Liver (tissue), 9 donors: ENCODE results near the gene PGBD5. TPM values are rescaled to one million over a fixed set of nuclear protein-coding genes. Genes with fewer than 3 reads are reported as not detected.

Experiments used
- DNase-seq: peaks from one replicate; pipeline ENCODE4 v3.0.0-alpha.2; 2017; ENCODE audit warnings: low spot score
- H3K27ac ChIP-seq, 2 donors: one replicate each; pipeline ENCODE4 v1.7.0; 2013; ENCODE audit warnings: inconsistent platforms in 2 of 2, low read length in 2 of 2, control low read depth in 1 of 2, low read depth in 1 of 2, mild to moderate bottlenecking in 1 of 2
- H3K27me3 ChIP-seq, 4 donors: one replicate each; pipeline versions ENCODE4 v1.6.1 to v1.7.0; 2013; ENCODE audit warnings: low read length in 3 of 4, inconsistent platforms in 1 of 4, mild to moderate bottlenecking in 1 of 4, moderate library complexity in 1 of 4; ENCODE audit not compliant: control insufficient read depth in 4 of 4, insufficient read depth in 4 of 4
- H3K36me3 ChIP-seq, 4 donors: one replicate each; pipeline versions ENCODE4 v1.6.1 to v1.7.0; 2013; ENCODE audit warnings: low read length in 3 of 4, mild to moderate bottlenecking in 3 of 4, low read depth in 1 of 4, moderate library complexity in 1 of 4; ENCODE audit not compliant: control insufficient read depth in 4 of 4, insufficient read depth in 3 of 4
- H3K4me1 ChIP-seq, 4 donors: one replicate each; pipeline versions ENCODE4 v1.6.1 to v1.7.0; 2013; ENCODE audit warnings: low read length in 3 of 4, mild to moderate bottlenecking in 3 of 4, moderate library complexity in 1 of 4; ENCODE audit not compliant: control insufficient read depth in 4 of 4, insufficient read depth in 4 of 4
- H3K4me3 ChIP-seq, 3 donors: one replicate each; pipeline versions ENCODE4 v1.6.1 to v1.7.0; 2013; ENCODE audit warnings: low read length in 3 of 3, control low read depth in 1 of 3, low read depth in 1 of 3, mild to moderate bottlenecking in 1 of 3
- H3K9ac ChIP-seq, 2 donors: one replicate each; pipeline ENCODE4 v1.7.0; 2013; ENCODE audit warnings: low read length in 2 of 2, mild to moderate bottlenecking in 2 of 2, moderate library complexity in 2 of 2, control low read depth in 1 of 2, low read depth in 1 of 2
- H3K9me3 ChIP-seq, 4 donors: one replicate each; pipeline versions ENCODE4 v1.6.1 to v1.7.0; 2013; ENCODE audit warnings: low read length in 3 of 4; ENCODE audit not compliant: control insufficient read depth in 4 of 4
- EGR1 ChIP-seq, 2 donors: IDR thresholded peaks; 2 replicates each; pipeline ENCODE4 v1.6.1; 2016 to 2018; ENCODE audit warnings: antibody characterized with exemption in 2 of 2, low read depth in 2 of 2
- FOXA1 ChIP-seq: IDR thresholded peaks from 2 replicates; pipeline ENCODE4 v1.6.1; 2016; ENCODE audit warnings: antibody characterized with exemption
- FOXA2 ChIP-seq: IDR thresholded peaks from 2 replicates; pipeline ENCODE4 v1.6.1; 2016; ENCODE audit warnings: antibody characterized with exemption
- GABPA ChIP-seq, 2 donors: IDR thresholded peaks in 1 of 2; conservative IDR thresholded peaks in 1 of 2; 2 replicates each; pipeline ENCODE4 v1.6.1; 2016; ENCODE audit warnings: antibody characterized with exemption in 2 of 2, mild to moderate bottlenecking in 1 of 2, moderate library complexity in 1 of 2
- HNF4A ChIP-seq, 2 donors: conservative IDR thresholded peaks; 2 replicates each; pipeline ENCODE4 v1.6.1; 2016; ENCODE audit warnings: antibody characterized with exemption in 2 of 2, mild to moderate bottlenecking in 2 of 2
- HNF4G ChIP-seq: IDR thresholded peaks from 2 replicates; pipeline ENCODE4 v1.6.1; 2016; ENCODE audit warnings: antibody characterized with exemption
- JUND ChIP-seq, 2 donors: IDR thresholded peaks; 2 replicates each; pipeline ENCODE4 v1.6.1; 2016; ENCODE audit warnings: antibody characterized with exemption in 2 of 2
- NR2F2 ChIP-seq: IDR thresholded peaks from 2 replicates; pipeline ENCODE4 v1.6.1; 2016; ENCODE audit warnings: antibody characterized with exemption
- RAD21 ChIP-seq, 2 donors: IDR thresholded peaks; 2 replicates each; pipeline ENCODE4 v1.6.1; 2016; ENCODE audit warnings: antibody characterized with exemption in 2 of 2, mild to moderate bottlenecking in 2 of 2
- RXRA ChIP-seq, 2 donors: IDR thresholded peaks; 2 replicates each; pipeline ENCODE4 v1.6.1; 2017 to 2018; ENCODE audit warnings: antibody characterized with exemption in 2 of 2, mild to moderate bottlenecking in 1 of 2
- SP1 ChIP-seq: IDR thresholded peaks from 2 replicates; pipeline ENCODE4 v1.6.1; 2018; ENCODE audit warnings: antibody characterized with exemption, mild to moderate bottlenecking
- TAF1 ChIP-seq: conservative IDR thresholded peaks from 2 replicates; pipeline ENCODE4 v1.6.1; 2016; ENCODE audit warnings: antibody characterized with exemption, mild to moderate bottlenecking
- YY1 ChIP-seq: IDR thresholded peaks from 2 replicates; pipeline ENCODE4 v1.6.1; 2016; ENCODE audit warnings: antibody characterized with exemption, mild to moderate bottlenecking
- WGBS: extraction: QIAGEN DNeasy Blood & Tissue Kit; methylation state at CpG from one replicate; pipeline ENCODE4 v1.1.7; 2013; 5-methylcytosine and 5-hydroxymethylcytosine counted together
- polyA plus RNA-seq, 2 donors: library from polyadenylated mRNA; stranded (reverse) in 1 of 2; unstranded in 1 of 2; fragments of 200-250 nt in 1 of 2; fragments of >200 nt in 1 of 2; fragmentation: Nextera tagmentation in 1 of 2; extraction: Ambion mirVana in 1 of 2; gene quantifications; one replicate each; pipeline versions ENCODE4 v1.2.1 to v1.2.3, GENCODE V29; 2013 to 2015
- total RNA-seq, 2 donors: library from RNA; depleted of rRNA; stranded (reverse); fragments of >200 nt; gene quantifications; one replicate each; pipeline ENCODE4 v1.2.3, GENCODE V29; 2014
- TF ChIP-seq, protein P1 (sequence below): IDR thresholded peaks from 2 replicates; pipeline ENCODE4 v1.6.1; 2016; ENCODE audit warnings: antibody characterized with exemption
- TF ChIP-seq, protein P2 (sequence below): IDR thresholded peaks from 2 replicates; pipeline ENCODE4 v1.6.1; 2016; ENCODE audit warnings: antibody characterized with exemption
- TF ChIP-seq, protein P3 (sequence below): IDR thresholded peaks from 2 replicates; pipeline ENCODE4 v1.6.1; 2016; ENCODE audit warnings: antibody characterized with exemption, mild to moderate bottlenecking
- TF ChIP-seq, protein P4 (sequence below): IDR thresholded peaks from 2 replicates; pipeline ENCODE4 v1.6.1; 2016; ENCODE audit warnings: antibody characterized with exemption
- donor health status: healthy.
- donor health status: healthy.
- donor health status: healthy.
- donor health status: healthy.
- donor health status: healthy.

The PGBD5 gene
- total and polyA plus RNA-seq, 4 donors, result 0.88 to 5.4 (median 2.7) TPM

DNA sequence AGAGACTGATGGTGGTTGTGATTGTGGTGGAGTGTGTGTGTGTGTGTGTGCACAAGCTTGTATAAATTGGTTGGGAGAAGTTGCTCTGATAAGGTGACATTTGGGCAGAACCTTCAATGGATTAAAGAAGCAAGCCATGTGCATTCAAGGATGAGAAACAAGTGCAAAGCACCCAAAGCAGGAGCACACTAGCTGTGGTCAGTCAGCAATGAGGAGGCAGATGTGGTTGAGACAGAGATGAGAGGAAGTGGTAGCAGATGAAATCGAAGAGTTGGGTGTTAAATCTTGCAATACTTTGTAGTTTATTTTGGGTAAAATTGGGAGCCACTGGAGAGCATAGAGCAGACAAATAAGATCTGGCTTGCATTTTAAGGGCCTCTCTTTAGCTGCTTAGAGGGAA lies 4.4 kb upstream of the PGBD5 start (continued):
- TF ChIP-seq, protein P1, sequence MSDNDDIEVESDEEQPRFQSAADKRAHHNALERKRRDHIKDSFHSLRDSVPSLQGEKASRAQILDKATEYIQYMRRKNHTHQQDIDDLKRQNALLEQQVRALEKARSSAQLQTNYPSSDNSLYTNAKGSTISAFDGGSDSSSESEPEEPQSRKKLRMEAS, result no peak
- TF ChIP-seq, protein P2, sequence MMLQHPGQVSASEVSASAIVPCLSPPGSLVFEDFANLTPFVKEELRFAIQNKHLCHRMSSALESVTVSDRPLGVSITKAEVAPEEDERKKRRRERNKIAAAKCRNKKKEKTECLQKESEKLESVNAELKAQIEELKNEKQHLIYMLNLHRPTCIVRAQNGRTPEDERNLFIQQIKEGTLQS, result no peak
- TF ChIP-seq NR2F2 (no peak), YY1 (no peak), TAF1 (no peak), GABPA (IDR thresholded peaks at IDR 0.05 in 1 of 2, conservative IDR thresholded peaks at IDR 0.05 in 1 of 2) (no peak), RAD21 (IDR thresholded peaks at IDR 0.05) (no peak), FOXA1 (no peak), HNF4G (no peak)

DNA sequence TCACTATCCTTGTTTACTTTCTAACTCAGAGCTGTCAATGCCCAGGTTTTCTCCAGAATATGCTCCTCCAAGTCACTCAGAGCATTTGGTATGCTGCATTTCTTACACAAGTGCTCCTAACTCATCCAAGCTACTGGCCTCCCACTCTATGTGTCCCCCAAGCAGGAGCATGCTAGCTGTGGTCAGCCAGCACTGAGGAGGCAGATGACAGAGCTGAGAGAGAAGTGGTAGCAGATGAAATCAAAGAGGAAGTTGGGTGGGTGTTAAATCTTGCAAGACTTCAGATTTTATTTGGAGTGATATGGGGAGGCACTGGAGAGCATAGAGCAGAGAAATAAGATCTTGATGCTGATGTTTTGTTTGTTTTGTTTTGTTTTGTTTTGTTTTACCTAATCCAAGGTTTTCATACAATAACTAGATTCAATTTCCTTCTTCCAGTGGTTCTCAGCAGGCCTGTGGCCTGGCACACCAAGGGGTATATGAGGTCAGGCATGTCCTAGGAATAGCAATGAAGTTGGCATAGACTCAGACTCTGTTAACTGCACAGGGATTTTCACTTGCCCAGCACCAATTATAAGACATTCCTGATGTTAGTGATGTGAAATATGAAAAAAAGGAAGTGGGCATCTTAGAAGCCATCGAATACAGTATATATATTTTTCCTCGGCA lies 3.1 kb upstream of the PGBD5 start:
- H3K27ac ChIP-seq, result no peak overlapping the region
- H3K36me3 ChIP-seq, result no peaks in the 10 kb centered on the region
- H3K4me1 ChIP-seq, result peaks cover 2 to 14% (median 6%) of the 10 kb centered on the region in 4 donors
- H3K27me3 ChIP-seq, result no peaks in the 10 kb centered on the region
- 79% methylated on average over 2 of the region's 2 CpGs for WGBS
- no peaks in the 10 kb centered on the region for H3K9me3 ChIP-seq
- DNase-seq, result no peak
- H3K4me3 ChIP-seq, result no peak overlapping the region
- TF ChIP-seq TAF1 (no peak), RXRA (IDR thresholded peaks at IDR 0.05) (no peak), HNF4G (no peak), EGR1 (IDR thresholded peaks at IDR 0.05; ENCODE audit: low read depth in 2 of 2) (no peak), YY1 (no peak), GABPA (IDR thresholded peaks at IDR 0.05 in 1 of 2, conservative IDR thresholded peaks at IDR 0.05 in 1 of 2) (no peak), HNF4A (conservative IDR thresholded peaks at IDR 0.05) (no peak), FOXA2 (no peak), JUND (IDR thresholded peaks at IDR 0.05) (no peak), SP1 (no peak), NR2F2 (no peak), FOXA1 (no peak), RAD21 (IDR thresholded peaks at IDR 0.05) (no peak)
- TF ChIP-seq, protein P2, result no peak
- TF ChIP-seq, protein P3, sequence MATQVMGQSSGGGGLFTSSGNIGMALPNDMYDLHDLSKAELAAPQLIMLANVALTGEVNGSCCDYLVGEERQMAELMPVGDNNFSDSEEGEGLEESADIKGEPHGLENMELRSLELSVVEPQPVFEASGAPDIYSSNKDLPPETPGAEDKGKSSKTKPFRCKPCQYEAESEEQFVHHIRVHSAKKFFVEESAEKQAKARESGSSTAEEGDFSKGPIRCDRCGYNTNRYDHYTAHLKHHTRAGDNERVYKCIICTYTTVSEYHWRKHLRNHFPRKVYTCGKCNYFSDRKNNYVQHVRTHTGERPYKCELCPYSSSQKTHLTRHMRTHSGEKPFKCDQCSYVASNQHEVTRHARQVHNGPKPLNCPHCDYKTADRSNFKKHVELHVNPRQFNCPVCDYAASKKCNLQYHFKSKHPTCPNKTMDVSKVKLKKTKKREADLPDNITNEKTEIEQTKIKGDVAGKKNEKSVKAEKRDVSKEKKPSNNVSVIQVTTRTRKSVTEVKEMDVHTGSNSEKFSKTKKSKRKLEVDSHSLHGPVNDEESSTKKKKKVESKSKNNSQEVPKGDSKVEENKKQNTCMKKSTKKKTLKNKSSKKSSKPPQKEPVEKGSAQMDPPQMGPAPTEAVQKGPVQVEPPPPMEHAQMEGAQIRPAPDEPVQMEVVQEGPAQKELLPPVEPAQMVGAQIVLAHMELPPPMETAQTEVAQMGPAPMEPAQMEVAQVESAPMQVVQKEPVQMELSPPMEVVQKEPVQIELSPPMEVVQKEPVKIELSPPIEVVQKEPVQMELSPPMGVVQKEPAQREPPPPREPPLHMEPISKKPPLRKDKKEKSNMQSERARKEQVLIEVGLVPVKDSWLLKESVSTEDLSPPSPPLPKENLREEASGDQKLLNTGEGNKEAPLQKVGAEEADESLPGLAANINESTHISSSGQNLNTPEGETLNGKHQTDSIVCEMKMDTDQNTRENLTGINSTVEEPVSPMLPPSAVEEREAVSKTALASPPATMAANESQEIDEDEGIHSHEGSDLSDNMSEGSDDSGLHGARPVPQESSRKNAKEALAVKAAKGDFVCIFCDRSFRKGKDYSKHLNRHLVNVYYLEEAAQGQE, result no peak
- TF ChIP-seq, protein P4, sequence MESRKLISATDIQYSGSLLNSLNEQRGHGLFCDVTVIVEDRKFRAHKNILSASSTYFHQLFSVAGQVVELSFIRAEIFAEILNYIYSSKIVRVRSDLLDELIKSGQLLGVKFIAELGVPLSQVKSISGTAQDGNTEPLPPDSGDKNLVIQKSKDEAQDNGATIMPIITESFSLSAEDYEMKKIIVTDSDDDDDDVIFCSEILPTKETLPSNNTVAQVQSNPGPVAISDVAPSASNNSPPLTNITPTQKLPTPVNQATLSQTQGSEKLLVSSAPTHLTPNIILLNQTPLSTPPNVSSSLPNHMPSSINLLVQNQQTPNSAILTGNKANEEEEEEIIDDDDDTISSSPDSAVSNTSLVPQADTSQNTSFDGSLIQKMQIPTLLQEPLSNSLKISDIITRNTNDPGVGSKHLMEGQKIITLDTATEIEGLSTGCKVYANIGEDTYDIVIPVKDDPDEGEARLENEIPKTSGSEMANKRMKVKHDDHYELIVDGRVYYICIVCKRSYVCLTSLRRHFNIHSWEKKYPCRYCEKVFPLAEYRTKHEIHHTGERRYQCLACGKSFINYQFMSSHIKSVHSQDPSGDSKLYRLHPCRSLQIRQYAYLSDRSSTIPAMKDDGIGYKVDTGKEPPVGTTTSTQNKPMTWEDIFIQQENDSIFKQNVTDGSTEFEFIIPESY, result no peak
- H3K9ac ChIP-seq, result no peak overlapping the region
